HG02623 (cell line): ENCODE measurements around the gene NXF1.
A peak's percentile ranks its signal among the peaks of the same experiment; 100 is the strongest.
"Not testable (repeated sequence)": the region's sequence is repeated elsewhere in the genome, so short reads cannot be mapped to it uniquely, and the experiment has no call there.

Experiments
- ATAC-seq: cut with Tn5 transposase; IDR thresholded peaks from one replicate; pipeline ENCODE4 v1.9.1; 2021; ENCODE audit warnings: moderate library complexity; ENCODE audit not compliant: unreplicated experiment

The NXF1 gene

GRCh38 chr11:62788991-62789390 is 16.2 kb downstream of the NXF1 start:
- no peak for ATAC-seq

GRCh38 chr11:62787005-62787759 is 18.1 kb downstream of the NXF1 start, which contains the start of gene TMEM179B:
TMEM179B (plus strand) TSS chr11:62787402; CDS start chr11:62787432, 30 bp downstream.
- peak; percentile 57 for ATAC-seq

- peak; percentile 67 for ATAC-seq
Measured at GRCh38 chr11:62786318-62787004, 18.8 kb downstream of the NXF1 start.

- ATAC-seq = no peak
Measured at GRCh38 chr11:62782753-62783152, 22.5 kb downstream of the NXF1 start.

- no peak for ATAC-seq
Measured at GRCh38 chr11:62778441-62778840, 26.8 kb downstream of the NXF1 start.

- ATAC-seq = no peak
Measured at GRCh38 chr11:62777389-62777788, 27.9 kb downstream of the NXF1 start.

GRCh38 chr11:62775646-62776045 is 29.6 kb downstream of the NXF1 start:
- no peak for ATAC-seq

GRCh38 chr11:62774407-62774806 is 30.8 kb downstream of the NXF1 start:
- no peak for ATAC-seq

- peak; percentile 71 for ATAC-seq
Measured at GRCh38 chr11:62771144-62772021, 33.9 kb downstream of the NXF1 start, which contains the start of gene TAF6L. TAF6L (plus strand) TSS chr11:62771396; CDS start chr11:62775784, 4,388 bp downstream.

GRCh38 chr11:62770778-62771143 is 34.5 kb downstream of the NXF1 start:
- no peak for ATAC-seq

GRCh38 chr11:62760867-62761227 is 44.4 kb downstream of the NXF1 start:
- not testable (repeated sequence) for ATAC-seq

GRCh38 chr11:62757846-62758788 is 47.1 kb downstream of the NXF1 start:
- ATAC-seq = no peak

- no peak for ATAC-seq
Measured at GRCh38 chr11:62755086-62755615, 50.1 kb downstream of the NXF1 start.

- peak; percentile 91 for ATAC-seq
Measured at GRCh38 chr11:62753736-62754603, 51.3 kb downstream of the NXF1 start, which contains the start of gene ZBTB3. ZBTB3 (minus strand) TSS chr11:62754160; CDS start chr11:62753664, 496 bp downstream.

- no peak for ATAC-seq
Measured at GRCh38 chr11:62752994-62753735, 52.1 kb downstream of the NXF1 start.

GRCh38 chr11:62752177-62752785 is 53.0 kb downstream of the NXF1 start:
- ATAC-seq = no peak

- ATAC-seq = not testable (repeated sequence)
Measured at GRCh38 chr11:62749931-62750330, 55.3 kb downstream of the NXF1 start.
